Mucosa of descending colon (tissue), 3 donors: ENCODE results near the gene BATF2. TPM values are rescaled to one million over a fixed set of nuclear protein-coding genes. Genes with fewer than 3 reads are reported as not detected.

ENCODE experiments used
- ATAC-seq: fragments of 200-7000 bp; cut with Tn5 transposase; one replicate; pipeline ENCODE4 v1.9.1; 2020; ENCODE audit warnings: mild to moderate bottlenecking, moderate library complexity
- DNase-seq, 3 donors: peaks; one replicate each; pipeline ENCODE4 v3.0.0-alpha.2; 2020
- H3K36me3 ChIP-seq: fragments of 200-600 bp; one replicate; pipeline ENCODE4 v1.8.0; 2021; ENCODE audit warnings: low read depth, mild to moderate bottlenecking
- H3K4me1 ChIP-seq: fragments of 200-600 bp; one replicate; pipeline ENCODE4 v1.8.0; 2021; ENCODE audit warnings: low read depth, mild to moderate bottlenecking
- H3K4me3 ChIP-seq: fragments of 200-600 bp; one replicate; pipeline ENCODE4 v1.8.0; 2021; ENCODE audit warnings: mild to moderate bottlenecking
- H3K9me3 ChIP-seq: fragments of 200-600 bp; one replicate; pipeline ENCODE4 v1.8.0; 2021; ENCODE audit warnings: mild to moderate bottlenecking
- CTCF ChIP-seq: fragments of 200-600 bp; IDR thresholded peaks from one replicate; pipeline ENCODE4 v1.8.0; 2022; ENCODE audit warnings: antibody characterized with exemption, mild to moderate bottlenecking
- intact Hi-C, 2 donors: fragments of 100-400 bp; cut with DNase I in 1 of 2; cut with micrococcal nuclease in 1 of 2; formaldehyde crosslinking; loops; one replicate each; pipeline versions ENCODE4 v1.11.0 to v1.11.1; 2022; cut with DNase I, micrococcal nuclease
- microRNA-seq: library from miRNA; unstranded; fragments of <30 nt; microRNA quantifications from one replicate; pipeline ENCODE4, GENCODE V29; 2019
- total RNA-seq, 3 donors: library from RNA; stranded (reverse); fragmentation: NEBNext Ultra II Directional in 2 of 3; extraction: Animal tissue kit (Norgen Biotek cat#: 25700) in 2 of 3; gene quantifications; one replicate each; pipeline versions ENCODE4 v1.2.1 to v1.2.4, GENCODE V29; 2021 to 2023
- donor health status: DM: no; HTN: no; CAD: no; lungs with moderate emphysema.
- donor health status: DM: no; HTN: no; CAD: no.
- donor health status: DM: no; HTN: yes; CAD: no.

The BATF2 gene
- total RNA-seq, 3 donors from 2014 or later: 12.7 to 25.3 (median 18.0) TPM

GRCh38 chr11:64960719-64961118 lies 36.1 kb downstream of the BATF2 start:
- ATAC-seq: no peak
- intact Hi-C loops: no loop called here
- no peak for TF ChIP-seq CTCF
- no peak for DNase-seq
- Histone ChIP-seq H3K9me3 (no peaks in the 10 kb centered on the region), H3K4me3 (no peak overlapping the region), H3K4me1 (no peaks in the 10 kb centered on the region), H3K36me3 (no peaks in the 10 kb centered on the region)

GRCh38 chr11:64959498-64959897 lies 37.3 kb downstream of the BATF2 start:
- Histone ChIP-seq H3K4me3 (no peak overlapping the region), H3K9me3 (no peaks in the 10 kb centered on the region), H3K4me1 (no peaks in the 10 kb centered on the region), H3K36me3 (no peaks in the 10 kb centered on the region)
- intact Hi-C loops: no loop called here
- no peak for ATAC-seq
- TF ChIP-seq CTCF: no peak
- no peak for DNase-seq

- H3K4me3 ChIP-seq: no peak overlapping the region
- no peak for TF ChIP-seq CTCF
- H3K36me3 ChIP-seq: no peaks in the 10 kb centered on the region
- no peak for DNase-seq
- H3K4me1 ChIP-seq: no peaks in the 10 kb centered on the region
- intact Hi-C loops: no loop called here
- no peak for ATAC-seq
- no peaks in the 10 kb centered on the region for H3K9me3 ChIP-seq
Measured at GRCh38 chr11:64954201-64954600, 42.6 kb downstream of the BATF2 start.

GRCh38 chr11:64951529-64951928 lies 45.2 kb downstream of the BATF2 start:
- TF ChIP-seq CTCF: no peak
- no peaks in the 10 kb centered on the region for H3K4me1 ChIP-seq
- H3K9me3 ChIP-seq: no peaks in the 10 kb centered on the region
- DNase-seq (no peak), ATAC-seq (no peak)
- no peaks in the 10 kb centered on the region for H3K36me3 ChIP-seq
- intact Hi-C loops: no loop called here
- no peak overlapping the region for H3K4me3 ChIP-seq

- intact Hi-C loops: no loop called here
- Histone ChIP-seq H3K4me1 (no peaks in the 10 kb centered on the region), H3K9me3 (no peaks in the 10 kb centered on the region), H3K4me3 (no peak overlapping the region), H3K36me3 (no peaks in the 10 kb centered on the region)
- DNase-seq (no peak), ATAC-seq (peak; percentile 41)
- no peak for TF ChIP-seq CTCF
Measured at GRCh38 chr11:64947208-64947814, 49.5 kb downstream of the BATF2 start.

Small RNA genes within 50 kb of the gene (microRNA-seq; reads per million reads assigned to microRNA genes)
- 0.70 reads per million for gene MIR6879

Other genes starting within 250 kb of the BATF2 start
- 10 to 100 TPM in 1 of 3 donors, 1 to 10 TPM in 2; 2.0 to 21.1 (median 2.8) TPM for gene PYGM, start 237.0 kb downstream of the BATF2 start, total RNA-seq
- gene SF1, start 218.4 kb downstream of the BATF2 start, total RNA-seq: 100 to 1,000 TPM; 223 to 317 (median 241) TPM
- gene MAP4K2, start 193.8 kb downstream of the BATF2 start, total RNA-seq: 10 to 100 TPM in 2 of 3 donors, 1 to 10 TPM in 1; 8.7 to 16.8 (median 14.1) TPM
- gene MEN1, start 186.4 kb downstream of the BATF2 start, total RNA-seq: 10 to 100 TPM; 19.3 to 26.4 (median 21.9) TPM
- 10 to 100 TPM; 24.3 to 73.1 (median 32.3) TPM for gene CDC42BPG, start 152.3 kb downstream of the BATF2 start, total RNA-seq
- 10 to 100 TPM; 58.3 to 85.9 (median 81.5) TPM for gene EHD1, start 118.3 kb downstream of the BATF2 start, total RNA-seq
- gene ATG2A, start 79.8 kb downstream of the BATF2 start, total RNA-seq: 10 to 100 TPM; 35.4 to 39.8 (median 36.6) TPM
- gene PPP2R5B, start 72.3 kb downstream of the BATF2 start, total RNA-seq: 10 to 100 TPM; 23.0 to 39.7 (median 23.2) TPM
- not detected for gene GPHA2, start 61.1 kb downstream of the BATF2 start, total RNA-seq
- gene MAJIN, start 24.9 kb downstream of the BATF2 start, total RNA-seq: not detected
- gene ARL2, start 17.2 kb upstream of the BATF2 start, total RNA-seq: 10 to 100 TPM; 70.1 to 90.6 (median 71.4) TPM
- gene SNX15, start 30.5 kb upstream of the BATF2 start, total RNA-seq: 10 to 100 TPM; 28.5 to 46.6 (median 42.8) TPM
- gene SAC3D1, start 44.2 kb upstream of the BATF2 start, total RNA-seq: 10 to 100 TPM in 2 of 3 donors, 1 to 10 TPM in 1; 8.5 to 13.1 (median 11.8) TPM
- gene NAALADL1, start 61.6 kb upstream of the BATF2 start, total RNA-seq: 10 to 100 TPM in 2 of 3 donors, 1 to 10 TPM in 1; 6.9 to 57.7 (median 32.6) TPM
- 10 to 100 TPM in 1 of 3 donors, 1 to 10 TPM in 2; 2.9 to 14.6 (median 4.8) TPM for gene CDCA5, start 87.1 kb upstream of the BATF2 start, total RNA-seq
- 10 to 100 TPM; 36.3 to 50.6 (median 42.6) TPM for gene ZFPL1, start 87.3 kb upstream of the BATF2 start, total RNA-seq
- 100 to 1,000 TPM; 149 to 200 (median 156) TPM for gene VPS51, start 99.2 kb upstream of the BATF2 start, total RNA-seq
- 10 to 100 TPM; 13.1 to 25.7 (median 23.6) TPM for gene TM7SF2, start 114.9 kb upstream of the BATF2 start, total RNA-seq
- 1 to 10 TPM; 5.1 to 8.3 (median 6.0) TPM for gene ZNHIT2, start 120.7 kb upstream of the BATF2 start, total RNA-seq
- 100 to 1,000 TPM; 680 to 873 (median 705) TPM for gene FAU, start 125.2 kb upstream of the BATF2 start, total RNA-seq
- gene MRPL49, start 125.3 kb upstream of the BATF2 start, total RNA-seq: 10 to 100 TPM; 42.6 to 48.5 (median 45.4) TPM
- gene SYVN1, start 137.5 kb upstream of the BATF2 start, total RNA-seq: 10 to 100 TPM; 59.7 to 62.2 (median 60.3) TPM
- gene SPDYC, start 173.3 kb upstream of the BATF2 start, total RNA-seq: not detected
- gene CAPN1, start 185.0 kb upstream of the BATF2 start, total RNA-seq: 100 to 1,000 TPM; 211 to 389 (median 271) TPM